Measurements from ENCODE around the gene RAB31.

Gene RAB31

GRCh38 chr18:9694174-9694573, 13.9 kb upstream of the RAB31 start:
- no peak for DNase-seq

- DNase-seq: no peak
Measured at GRCh38 chr18:9694952-9695495, 13.1 kb upstream of the RAB31 start.

- DNase-seq: no peak
Measured at GRCh38 chr18:9695605-9696004, 12.5 kb upstream of the RAB31 start.

GRCh38 chr18:9696112-9696511, 12.0 kb upstream of the RAB31 start:
- DNase-seq: peak; percentile 25 to 28

GRCh38 chr18:9696701-9697100, 11.4 kb upstream of the RAB31 start:
- DNase-seq: no peak

- no peak for DNase-seq
Measured at GRCh38 chr18:9697121-9697520, 11.0 kb upstream of the RAB31 start.

GRCh38 chr18:9698497-9698896, 9.6 kb upstream of the RAB31 start:
- no peak for DNase-seq

- DNase-seq: no peak
Measured at GRCh38 chr18:9700261-9700796, 7.8 kb upstream of the RAB31 start.

GRCh38 chr18:9701609-9702349, 6.3 kb upstream of the RAB31 start:
- no peak for DNase-seq

GRCh38 chr18:9704233-9705118, 3.6 kb upstream of the RAB31 start:
- no peak for DNase-seq

GRCh38 chr18:9705183-9705829, 2.8 kb upstream of the RAB31 start:
- no peak for DNase-seq

- no peak for DNase-seq
Measured at GRCh38 chr18:9706081-9706935, 1.8 kb upstream of the RAB31 start.

- DNase-seq: peak; percentile 32 to 42
Measured at GRCh38 chr18:9707381-9708056, 582 bp upstream of the RAB31 start.

GRCh38 chr18:9708434-9709303, 568 bp downstream of the RAB31 start:
- DNase-seq: no peak

GRCh38 chr18:9709304-9709877, 1.3 kb downstream of the RAB31 start:
- DNase-seq: peak; percentile 42 to 44

GRCh38 chr18:9710037-9710436, 1.9 kb downstream of the RAB31 start:
- DNase-seq: no peak

GRCh38 chr18:9711361-9712129, 3.4 kb downstream of the RAB31 start:
- peak; percentile 58 to 75 for DNase-seq

GRCh38 chr18:9712130-9712577, 4.1 kb downstream of the RAB31 start:
- no peak for DNase-seq

- DNase-seq: peak in 1 of 2 experiments; percentile 18
Measured at GRCh38 chr18:9712611-9713010, 4.5 kb downstream of the RAB31 start.
